ENCODE data around the gene CCDC97.

- TF ChIP-seq CTCF (IDR thresholded peaks at IDR 0.05) (no peak), POLR2A (IDR thresholded peaks at IDR 0.05) (peak; percentile 76)
These were observed at the start of gene CCDC97 for GRCh38 chr19:41310033-41310831.
